ENCODE data around the gene KMT2B. TPM values are rescaled to one million over a fixed set of nuclear protein-coding genes. Genes with fewer than 3 reads are reported as not detected.
A peak's percentile ranks its signal among the peaks of the same experiment; 100 is the strongest.

KMT2B gene
- total and polyA plus RNA-seq, 9 of the 15 experiments (the other 6 are each of a cell fraction or from before 2014, with no cell fraction given): 0.63 to 43.9 (median 8.1) TPM

DNA sequence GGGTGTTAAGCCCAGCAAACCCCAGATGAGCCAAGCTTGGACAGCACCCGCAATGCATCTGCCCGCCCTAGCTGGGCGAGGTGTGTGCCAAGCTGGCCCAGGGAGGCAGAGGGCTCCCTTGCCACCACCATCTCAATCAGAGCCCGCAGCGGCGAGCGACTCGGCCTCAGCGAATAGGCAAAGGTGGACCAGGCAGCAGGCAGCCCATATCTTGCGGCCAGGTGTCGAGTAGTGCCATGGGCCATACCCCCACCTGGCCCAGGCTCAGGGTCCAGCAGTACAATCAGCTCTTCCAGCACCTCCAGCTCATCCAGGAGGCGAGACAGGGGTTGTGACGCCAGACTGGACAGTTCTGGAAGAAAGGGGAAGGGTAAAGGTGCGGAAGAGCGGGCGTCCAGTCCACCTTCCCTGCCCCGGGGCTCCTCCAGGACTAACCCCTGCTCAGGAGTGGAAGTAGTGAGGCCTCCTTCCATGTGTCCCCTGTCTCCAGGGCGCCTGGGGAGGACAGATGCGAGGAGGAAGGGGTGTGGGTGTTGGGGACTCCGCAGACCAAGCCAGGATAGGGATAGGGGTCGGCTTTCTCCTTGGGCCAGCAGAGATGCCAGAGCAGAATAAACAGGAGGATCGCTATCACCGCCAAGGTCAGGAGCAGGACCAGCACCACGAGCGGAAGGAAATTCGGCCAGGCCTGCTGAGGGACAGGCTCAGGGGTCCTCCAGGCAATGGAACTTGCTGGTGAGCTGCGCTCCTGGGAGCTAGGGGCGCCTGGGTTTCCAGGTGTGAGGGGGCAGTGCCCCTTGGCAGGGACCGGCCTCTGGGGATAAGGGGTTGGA is 21.7 kb downstream of the KMT2B start (continued):
- TF ChIP-seq AFF4 (CRISPR knock-in tag; IDR thresholded peaks at IDR 0.05) (no peak), CEBPG (CRISPR knock-in tag; IDR thresholded peaks at IDR 0.05) (no peak), CEBPG (tag; conservative IDR thresholded peaks at IDR 0.05 in 1 of 2, IDR thresholded peaks at IDR 0.05 in 1 of 2) (no peak), FOXA3 (CRISPR knock-in tag; conservative IDR thresholded peaks at IDR 0.05 in 1 of 2, IDR thresholded peaks at IDR 0.05 in 1 of 2) (0 out of 4 replicates have a peak, but pooled peaks of 1 of the 2 experiments have one; percentile 42), MECOM (CRISPR knock-in tag; IDR thresholded peaks at IDR 0.05) (no peak), TBL1XR1 (IDR thresholded peaks at IDR 0.05; ENCODE audit: low read length in 2 of 2) (no peak), POLR2G (IDR thresholded peaks at IDR 0.05; ENCODE audit: low read depth, low read length) (0 out of 2 replicates have a peak, but pooled peaks have one; percentile 15), ZNF778 (CRISPR knock-in tag; IDR thresholded peaks at IDR 0.05) (no peak), ETV1 (tag; conservative IDR thresholded peaks at IDR 0.05; ENCODE audit: low read depth) (no peak), ZNF79 (CRISPR knock-in tag; IDR thresholded peaks at IDR 0.05; ENCODE audit: low read depth) (no peak), SETDB1 (IDR thresholded peaks at IDR 0.05; ENCODE audit: low read length) (no peak), SNRNP70 (optimal IDR thresholded peaks at IDR 0.05; ENCODE audit: low read depth, low read length) (no peak), OTX1 (CRISPR knock-in tag; IDR thresholded peaks at IDR 0.05) (no peak), ZZZ3 (IDR thresholded peaks at IDR 0.05) (no peak), TAF1 (IDR thresholded peaks at IDR 0.05; ENCODE audit: control insufficient read depth, extremely low read depth, insufficient read depth, low read length, severe bottlenecking) (no peak), ESRRA (IDR thresholded peaks at IDR 0.05; ENCODE audit: borderline replicate concordance, low read depth) (no peak), THRB (CRISPR knock-in tag; conservative IDR thresholded peaks at IDR 0.05) (no peak)
- TF ChIP-seq, protein P1, sequence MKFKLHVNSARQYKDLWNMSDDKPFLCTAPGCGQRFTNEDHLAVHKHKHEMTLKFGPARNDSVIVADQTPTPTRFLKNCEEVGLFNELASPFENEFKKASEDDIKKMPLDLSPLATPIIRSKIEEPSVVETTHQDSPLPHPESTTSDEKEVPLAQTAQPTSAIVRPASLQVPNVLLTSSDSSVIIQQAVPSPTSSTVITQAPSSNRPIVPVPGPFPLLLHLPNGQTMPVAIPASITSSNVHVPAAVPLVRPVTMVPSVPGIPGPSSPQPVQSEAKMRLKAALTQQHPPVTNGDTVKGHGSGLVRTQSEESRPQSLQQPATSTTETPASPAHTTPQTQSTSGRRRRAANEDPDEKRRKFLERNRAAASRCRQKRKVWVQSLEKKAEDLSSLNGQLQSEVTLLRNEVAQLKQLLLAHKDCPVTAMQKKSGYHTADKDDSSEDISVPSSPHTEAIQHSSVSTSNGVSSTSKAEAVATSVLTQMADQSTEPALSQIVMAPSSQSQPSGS (CRISPR knock-in tag; IDR thresholded peaks at IDR 0.05): no peak
- TF ChIP-seq, protein P2, sequence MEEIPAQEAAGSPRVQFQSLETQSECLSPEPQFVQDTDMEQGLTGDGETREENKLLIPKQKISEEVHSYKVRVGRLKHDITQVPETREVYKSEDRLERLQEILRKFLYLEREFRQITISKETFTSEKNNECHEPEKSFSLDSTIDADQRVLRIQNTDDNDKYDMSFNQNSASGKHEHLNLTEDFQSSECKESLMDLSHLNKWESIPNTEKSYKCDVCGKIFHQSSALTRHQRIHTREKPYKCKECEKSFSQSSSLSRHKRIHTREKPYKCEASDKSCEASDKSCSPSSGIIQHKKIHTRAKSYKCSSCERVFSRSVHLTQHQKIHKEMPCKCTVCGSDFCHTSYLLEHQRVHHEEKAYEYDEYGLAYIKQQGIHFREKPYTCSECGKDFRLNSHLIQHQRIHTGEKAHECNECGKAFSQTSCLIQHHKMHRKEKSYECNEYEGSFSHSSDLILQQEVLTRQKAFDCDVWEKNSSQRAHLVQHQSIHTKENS (CRISPR knock-in tag; IDR thresholded peaks at IDR 0.05): no peak

Data from K562 (cell line).